ENCODE data around the gene ZNF579. TPM values are rescaled to one million over a fixed set of nuclear protein-coding genes. Genes with fewer than 3 reads are reported as not detected.

Gene ZNF579
- total and polyA plus RNA-seq, 8 donors = 6.5 to 16.1 (median 9.4) TPM

DNA sequence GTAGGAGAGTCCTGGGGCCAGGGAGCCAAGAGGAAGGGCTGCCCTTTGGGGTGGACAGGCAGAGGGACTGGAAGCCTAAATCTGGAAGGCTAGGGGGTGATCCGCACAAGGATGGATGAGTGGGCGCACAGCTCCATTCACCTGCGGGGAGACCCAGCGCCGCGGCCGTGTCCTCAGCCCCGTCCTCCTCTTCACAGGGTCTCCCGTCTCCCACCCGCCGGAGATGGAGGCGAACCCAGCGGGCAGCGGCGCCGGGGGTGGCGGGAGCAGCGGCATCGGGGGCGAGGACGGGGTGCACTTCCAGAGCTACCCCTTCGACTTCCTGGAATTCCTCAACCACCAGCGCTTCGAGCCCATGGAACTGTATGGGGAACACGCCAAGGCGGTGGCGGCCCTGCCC lies 32.7 kb upstream of the ZNF579 start:
- H3K9me3 ChIP-seq = no peaks in the 10 kb centered on the region
- intact Hi-C loops (cut with DNase I) = no loop called here
- no peak overlapping the region for H3K4me3 ChIP-seq
- TF ChIP-seq, protein P1, sequence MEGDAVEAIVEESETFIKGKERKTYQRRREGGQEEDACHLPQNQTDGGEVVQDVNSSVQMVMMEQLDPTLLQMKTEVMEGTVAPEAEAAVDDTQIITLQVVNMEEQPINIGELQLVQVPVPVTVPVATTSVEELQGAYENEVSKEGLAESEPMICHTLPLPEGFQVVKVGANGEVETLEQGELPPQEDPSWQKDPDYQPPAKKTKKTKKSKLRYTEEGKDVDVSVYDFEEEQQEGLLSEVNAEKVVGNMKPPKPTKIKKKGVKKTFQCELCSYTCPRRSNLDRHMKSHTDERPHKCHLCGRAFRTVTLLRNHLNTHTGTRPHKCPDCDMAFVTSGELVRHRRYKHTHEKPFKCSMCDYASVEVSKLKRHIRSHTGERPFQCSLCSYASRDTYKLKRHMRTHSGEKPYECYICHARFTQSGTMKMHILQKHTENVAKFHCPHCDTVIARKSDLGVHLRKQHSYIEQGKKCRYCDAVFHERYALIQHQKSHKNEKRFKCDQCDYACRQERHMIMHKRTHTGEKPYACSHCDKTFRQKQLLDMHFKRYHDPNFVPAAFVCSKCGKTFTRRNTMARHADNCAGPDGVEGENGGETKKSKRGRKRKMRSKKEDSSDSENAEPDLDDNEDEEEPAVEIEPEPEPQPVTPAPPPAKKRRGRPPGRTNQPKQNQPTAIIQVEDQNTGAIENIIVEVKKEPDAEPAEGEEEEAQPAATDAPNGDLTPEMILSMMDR (IDR thresholded peaks at IDR 0.05) = no peak
- no peaks in the 10 kb centered on the region for H3K4me1 ChIP-seq
- H3K27ac ChIP-seq = no peak overlapping the region
- WGBS, 2 donors = 92 to 93% methylated on average over 20 to 27 of the region's 27 CpGs
- ATAC-seq (no peak), DNase-seq (peak in 1 of 6 donors; percentile 29), FAIRE-seq (no peak)
- no peaks in the 10 kb centered on the region for H3K27me3 ChIP-seq
- peaks cover 0 to 23% (median 0%) of the 10 kb centered on the region in 3 donors for H3K36me3 ChIP-seq

- Histone ChIP-seq H3K27ac (no peak overlapping the region), H3K9me3 (no peaks in the 10 kb centered on the region), H3K4me1 (no peaks in the 10 kb centered on the region), H3K36me3 (peaks cover 0 to 18% (median 0%) of the 10 kb centered on the region in 3 donors), H3K27me3 (no peaks in the 10 kb centered on the region), H3K4me3 (no peak overlapping the region)
- TF ChIP-seq, protein P1 (IDR thresholded peaks at IDR 0.05) = no peak
- no peak for ATAC-seq
- intact Hi-C loops (cut with DNase I) = no loop called here
- WGBS, 2 donors = 83 to 92% methylated on average over 3 of the region's 3 CpGs
- DNase-seq = no peak
- no peak for FAIRE-seq
Observed at GRCh38 chr19:55611983-55612645, 31.5 kb upstream of the ZNF579 start.

GRCh38 chr19:55611300-55611982 lies 30.8 kb upstream of the ZNF579 start:
- 64 to 69% methylated on average over 15 of the region's 15 CpGs for WGBS, 2 donors
- Histone ChIP-seq H3K27me3 (no peaks in the 10 kb centered on the region), H3K9me3 (no peaks in the 10 kb centered on the region)

GRCh38 chr19:55609326-55609725 lies 28.7 kb upstream of the ZNF579 start:
- no peaks in the 10 kb centered on the region for H3K9me3 ChIP-seq
- FAIRE-seq (no peak), ATAC-seq (no peak), DNase-seq (no peak)
- no peak overlapping the region for H3K4me3 ChIP-seq
- no peaks in the 10 kb centered on the region for H3K36me3 ChIP-seq
- no peaks in the 10 kb centered on the region for H3K27me3 ChIP-seq
- H3K4me1 ChIP-seq = peaks cover 0 to 12% (median 0%) of the 10 kb centered on the region in 3 donors
- TF ChIP-seq, protein P1 (IDR thresholded peaks at IDR 0.05) = no peak
- H3K27ac ChIP-seq = no peak overlapping the region
- intact Hi-C loops (cut with DNase I) = loop anchor here in 1 of 3 donors (5.0 kb wide), 1 partner anchor 92 kb away; no protein-coding TSS in a partner anchor
- WGBS, 2 donors = 88 to 93% methylated on average over 5 of the region's 5 CpGs

More at GRCh38 chr19:55611300-55611982, 30.8 kb upstream of the ZNF579 start:
- DNase-seq (peak in 1 of 6 donors; percentile 10), ATAC-seq (no peak), FAIRE-seq (no peak)
- peaks cover 0 to 6% (median 0%) of the 10 kb centered on the region in 3 donors for H3K4me1 ChIP-seq
- intact Hi-C loops (cut with DNase I) = no loop called here
- no peak overlapping the region for H3K27ac ChIP-seq
- peaks cover 0 to 12% (median 0%) of the 10 kb centered on the region in 3 donors for H3K36me3 ChIP-seq
- TF ChIP-seq, protein P1 (IDR thresholded peaks at IDR 0.05) = no peak
- H3K4me3 ChIP-seq = no peak overlapping the region
